Osteocyte (in vitro differentiated cells): Measurements from ENCODE around the gene C14orf132. TPM values are rescaled to one million over a fixed set of nuclear protein-coding genes. Genes with fewer than 3 reads are reported as not detected.

Experiments used
- DNase-seq: peaks from one replicate; pipeline ENCODE4 v3.0.0; 2021; ENCODE audit warnings: mixed read lengths; ENCODE audit not compliant: unreplicated experiment; ENCODE audit errors: extremely low spot score
- H3K27ac Mint-ChIP-seq: one replicate; pipeline ENCODE4 v1.8.0; 2021; ENCODE audit warnings: mild to moderate bottlenecking, mixed read lengths; ENCODE audit not compliant: unreplicated experiment
- H3K27me3 Mint-ChIP-seq: one replicate; pipeline ENCODE4 v1.8.0; 2021; ENCODE audit warnings: mixed read lengths; ENCODE audit not compliant: unreplicated experiment
- H3K36me3 Mint-ChIP-seq: one replicate; pipeline ENCODE4 v1.8.0; 2021; ENCODE audit warnings: mixed read lengths; ENCODE audit not compliant: unreplicated experiment
- H3K4me1 Mint-ChIP-seq: one replicate; pipeline ENCODE4 v1.8.0; 2021; ENCODE audit warnings: mixed read lengths; ENCODE audit not compliant: unreplicated experiment
- H3K4me3 Mint-ChIP-seq: one replicate; pipeline ENCODE4 v1.8.0; 2021; ENCODE audit warnings: mild to moderate bottlenecking, moderate library complexity, mixed read lengths; ENCODE audit not compliant: unreplicated experiment
- H3K9me3 Mint-ChIP-seq: one replicate; pipeline ENCODE4 v1.8.0; 2021; ENCODE audit warnings: mixed read lengths; ENCODE audit not compliant: unreplicated experiment
- CTCF ChIP-seq: fragments of 200-600 bp; sonication (generic); IDR thresholded peaks from 2 replicates; pipeline ENCODE4 v1.5.0; 2021; ENCODE audit warnings: antibody characterized with exemption, mild to moderate bottlenecking, moderate library complexity
- total RNA-seq: library from RNA; stranded (reverse); gene quantifications from 2 replicates; pipeline ENCODE4 v1.2.1, GENCODE V29; 2021

Gene C14orf132
- total RNA-seq, 1 donor from 2014 or later, result 86.9 TPM

- no peak for DNase-seq
- no peaks in the 10 kb centered on the region for H3K36me3 Mint-ChIP-seq
- no peaks in the 10 kb centered on the region for H3K9me3 Mint-ChIP-seq
- no peak overlapping the region for H3K4me3 Mint-ChIP-seq
- H3K4me1 Mint-ChIP-seq, result peaks cover 24% of the 10 kb centered on the region
- no peak overlapping the region for H3K27ac Mint-ChIP-seq
- TF ChIP-seq CTCF, result no peak
- H3K27me3 Mint-ChIP-seq, result peaks cover 22% of the 10 kb centered on the region
These were observed 66.8 kb downstream of the C14orf132 start for GRCh38 chr14:96105926-96106441.

DNA sequence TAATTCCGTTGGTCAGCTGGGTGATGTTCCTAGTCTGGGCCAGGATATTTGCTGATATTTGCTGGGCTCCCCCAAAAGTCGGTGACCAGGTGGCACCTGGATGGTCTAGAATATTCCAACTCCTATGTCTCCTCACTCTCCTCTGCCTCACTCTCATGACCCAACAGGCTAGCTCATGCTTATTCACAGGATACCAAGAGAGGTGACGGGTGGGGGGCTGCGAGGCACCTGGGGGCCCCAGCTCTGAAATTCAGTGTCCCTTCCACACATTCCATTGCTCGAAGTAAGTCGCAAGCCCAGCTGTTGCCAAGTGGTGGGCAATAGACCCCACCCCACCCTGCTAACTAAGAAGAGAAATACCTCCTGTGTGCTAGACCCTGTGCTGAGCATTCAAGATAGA, 67.7 kb downstream of the C14orf132 start:
- H3K36me3 Mint-ChIP-seq, result no peaks in the 10 kb centered on the region
- H3K4me3 Mint-ChIP-seq, result no peak overlapping the region
- TF ChIP-seq CTCF, result no peak
- DNase-seq, result no peak
- H3K27ac Mint-ChIP-seq, result no peak overlapping the region
- no peaks in the 10 kb centered on the region for H3K9me3 Mint-ChIP-seq
- H3K4me1 Mint-ChIP-seq, result peaks cover 15% of the 10 kb centered on the region
- peaks cover 22% of the 10 kb centered on the region for H3K27me3 Mint-ChIP-seq

DNA sequence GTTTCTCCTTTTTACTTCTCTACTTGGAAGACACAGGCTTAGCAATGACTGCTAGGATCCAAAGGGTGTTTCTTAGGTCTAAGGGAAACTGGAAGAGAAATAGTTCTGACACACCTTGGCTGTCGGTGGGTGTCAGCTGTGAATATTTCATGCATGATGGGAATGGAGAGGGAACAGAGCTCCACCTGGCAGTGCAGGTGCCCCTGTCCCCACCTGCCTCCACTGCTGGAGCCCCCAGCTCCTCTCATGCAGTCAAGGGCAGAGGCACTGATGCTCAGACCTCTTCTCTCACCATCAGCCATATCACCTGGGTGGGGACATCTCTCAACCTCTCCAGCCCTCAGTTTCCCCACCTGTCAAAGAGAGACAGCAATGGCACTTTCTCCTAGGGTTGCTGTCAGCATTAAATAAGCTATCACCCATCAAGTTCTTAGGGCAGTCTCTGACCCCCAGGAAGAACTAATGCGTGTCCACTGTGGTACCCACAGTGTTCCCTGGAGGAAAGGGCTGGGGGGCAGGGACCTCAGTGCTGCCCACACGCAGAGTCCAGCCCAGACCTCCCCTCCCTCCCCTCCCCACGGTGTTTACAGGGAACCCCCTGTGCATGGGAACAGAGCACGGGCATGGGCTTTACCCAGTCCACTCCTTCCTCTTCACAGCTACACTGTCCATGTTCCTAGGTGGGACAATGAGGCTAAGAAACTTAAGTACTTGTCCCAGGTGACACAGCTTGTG, 69.1 kb downstream of the C14orf132 start:
- peaks cover 8% of the 10 kb centered on the region for H3K4me1 Mint-ChIP-seq
- peaks cover 25% of the 10 kb centered on the region for H3K27me3 Mint-ChIP-seq
- no peak overlapping the region for H3K27ac Mint-ChIP-seq
- H3K4me3 Mint-ChIP-seq, result no peak overlapping the region
- peaks cover 3% of the 10 kb centered on the region for H3K36me3 Mint-ChIP-seq
- H3K9me3 Mint-ChIP-seq, result peaks cover 5% of the 10 kb centered on the region
- no peak for TF ChIP-seq CTCF
- no peak for DNase-seq

GRCh38 chr14:96108911-96109310, 69.7 kb downstream of the C14orf132 start:
- Mint-ChIP-seq H3K4me1 (peaks cover 8% of the 10 kb centered on the region), H3K9me3 (peaks cover 5% of the 10 kb centered on the region), H3K4me3 (no peak overlapping the region), H3K27me3 (peaks cover 25% of the 10 kb centered on the region), H3K36me3 (peaks cover 4% of the 10 kb centered on the region), H3K27ac (no peak overlapping the region)
- no peak for TF ChIP-seq CTCF
- no peak for DNase-seq

GRCh38 chr14:96109596-96110355, 70.6 kb downstream of the C14orf132 start:
- TF ChIP-seq CTCF, result no peak
- Mint-ChIP-seq H3K27me3 (peaks cover 28% of the 10 kb centered on the region), H3K9me3 (peaks cover 12% of the 10 kb centered on the region), H3K27ac (no peak overlapping the region), H3K36me3 (peaks cover 4% of the 10 kb centered on the region), H3K4me3 (no peak overlapping the region), H3K4me1 (peaks cover 4% of the 10 kb centered on the region)
- no peak for DNase-seq
